Brain pericyte (primary cell): ENCODE data around the gene SRSF3.
"Not testable (repeated sequence)": the region's sequence is repeated elsewhere in the genome, so short reads cannot be mapped to it uniquely, and the experiment has no call there.

ENCODE experiments used
- DNase-seq: peaks from one replicate; pipeline ENCODE4 v3.0.0-alpha.2; 2012; ENCODE audit warnings: low read depth, low spot score

The SRSF3 gene

GRCh38 chr6:36643977-36644376 is 49.8 kb downstream of the SRSF3 start:
- DNase-seq, result no peak

DNA sequence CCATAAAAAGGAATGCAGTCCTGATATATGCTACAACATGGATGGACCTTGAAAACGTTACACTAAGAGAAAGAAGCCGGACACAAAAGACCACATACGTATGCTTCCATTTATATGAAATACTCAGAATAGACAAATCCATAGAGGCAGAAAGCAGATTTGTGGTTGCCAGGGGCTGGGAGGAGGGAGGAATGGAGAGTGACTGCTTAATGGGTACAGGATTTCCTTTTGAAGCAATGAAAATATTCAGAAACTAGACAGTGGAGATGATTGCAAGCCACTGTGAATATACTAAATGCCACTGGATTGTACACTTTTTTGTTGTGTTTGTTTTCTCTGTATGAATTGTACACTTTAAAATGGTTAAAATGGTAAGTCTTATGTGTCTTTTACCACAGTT is 54.9 kb downstream of the SRSF3 start:
- no peak for DNase-seq

DNA sequence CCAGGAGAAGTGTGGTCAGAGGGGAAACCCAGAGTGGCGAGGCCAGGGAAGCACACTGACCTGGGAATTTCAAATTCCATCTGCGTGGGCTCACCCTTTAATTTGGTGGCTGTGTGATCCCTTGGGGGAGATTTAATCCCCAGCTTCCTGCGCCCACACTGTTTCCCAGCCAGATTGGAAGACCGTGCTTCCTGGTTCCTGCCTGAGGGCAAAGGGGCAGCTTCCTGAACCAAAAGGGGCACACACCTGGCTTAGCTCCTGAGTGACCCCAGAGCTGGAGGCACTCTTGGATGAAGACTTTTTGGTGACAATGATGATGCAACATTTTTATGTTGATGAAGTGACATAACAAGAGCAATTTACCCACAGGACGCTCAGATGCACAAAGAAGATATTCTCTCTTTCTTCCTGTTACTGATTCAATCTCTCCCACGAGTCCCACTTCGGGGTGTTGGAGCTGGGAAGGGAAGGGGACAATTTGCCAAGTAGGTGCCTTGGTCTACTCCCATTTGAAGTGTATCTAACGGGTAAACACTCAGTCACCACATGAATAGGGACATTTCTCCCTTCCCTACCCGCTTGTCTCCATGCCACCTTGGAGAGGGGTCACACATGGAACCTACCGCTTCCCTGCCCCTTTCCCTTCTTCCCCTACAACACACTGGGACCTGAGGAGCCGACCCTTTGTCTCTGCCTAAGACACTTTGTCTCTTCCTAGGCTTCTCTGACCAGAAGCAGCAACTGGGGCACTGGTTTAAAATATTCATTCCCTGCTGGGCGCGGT is 55.7 kb downstream of the SRSF3 start:
- DNase-seq, result no peak

- no peak for DNase-seq
These were observed 56.8 kb downstream of the SRSF3 start for GRCh38 chr6:36650848-36651478.

- no peak for DNase-seq
These were observed 57.7 kb downstream of the SRSF3 start for GRCh38 chr6:36651659-36652379.

DNA sequence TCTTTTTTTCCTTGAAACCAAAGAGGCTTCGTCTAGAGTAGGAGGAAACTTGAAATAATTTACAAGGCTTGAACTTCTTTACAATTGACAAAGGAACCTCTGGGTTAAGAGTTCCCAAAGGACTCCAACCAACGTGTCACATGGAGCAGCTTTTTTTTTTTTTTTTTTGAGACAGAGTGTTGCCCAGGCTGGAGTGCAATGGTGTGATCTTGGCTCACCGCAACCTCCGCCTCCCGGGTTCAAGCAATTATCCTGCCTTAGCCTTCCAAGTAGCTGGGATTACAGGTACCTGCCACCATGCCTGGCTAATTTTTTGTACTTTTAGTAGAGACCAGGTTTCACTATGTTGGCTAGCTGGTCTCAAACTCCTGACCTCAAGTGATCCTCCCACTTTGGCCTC is 60.3 kb downstream of the SRSF3 start:
- not testable (repeated sequence) for DNase-seq
